Left forelimb (tissue), 1 donor: ENCODE results near the gene CARD10.

ENCODE experiments used
- DNase-seq: peaks from one replicate; pipeline ENCODE4 v3.0.0-alpha.2; 2018; ENCODE audit warnings: low spot score

CARD10 gene

DNA sequence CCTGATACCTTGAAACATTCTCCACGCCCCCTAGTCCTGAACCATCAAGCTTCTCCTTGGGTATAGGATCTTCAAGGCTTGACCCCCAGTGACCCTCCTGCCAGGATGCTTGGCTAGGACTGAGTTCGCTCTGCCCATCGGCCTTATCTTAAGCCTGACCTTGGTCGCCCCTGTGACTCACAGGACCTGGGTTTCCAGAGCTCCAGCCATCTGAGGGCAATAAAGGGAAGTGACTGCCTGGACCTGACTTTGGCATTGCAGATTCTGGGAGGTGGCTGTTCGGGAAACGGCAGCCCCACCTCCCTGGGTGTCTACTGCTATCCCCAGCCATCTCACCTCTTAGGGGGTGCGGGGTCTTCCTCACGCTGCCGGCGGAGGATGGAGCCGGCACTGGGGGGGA is 15.4 kb downstream of the CARD10 start:
- DNase-seq: no peak

- DNase-seq: no peak
Observed at GRCh38 chr22:37503183-37503683, 16.0 kb downstream of the CARD10 start.

DNA sequence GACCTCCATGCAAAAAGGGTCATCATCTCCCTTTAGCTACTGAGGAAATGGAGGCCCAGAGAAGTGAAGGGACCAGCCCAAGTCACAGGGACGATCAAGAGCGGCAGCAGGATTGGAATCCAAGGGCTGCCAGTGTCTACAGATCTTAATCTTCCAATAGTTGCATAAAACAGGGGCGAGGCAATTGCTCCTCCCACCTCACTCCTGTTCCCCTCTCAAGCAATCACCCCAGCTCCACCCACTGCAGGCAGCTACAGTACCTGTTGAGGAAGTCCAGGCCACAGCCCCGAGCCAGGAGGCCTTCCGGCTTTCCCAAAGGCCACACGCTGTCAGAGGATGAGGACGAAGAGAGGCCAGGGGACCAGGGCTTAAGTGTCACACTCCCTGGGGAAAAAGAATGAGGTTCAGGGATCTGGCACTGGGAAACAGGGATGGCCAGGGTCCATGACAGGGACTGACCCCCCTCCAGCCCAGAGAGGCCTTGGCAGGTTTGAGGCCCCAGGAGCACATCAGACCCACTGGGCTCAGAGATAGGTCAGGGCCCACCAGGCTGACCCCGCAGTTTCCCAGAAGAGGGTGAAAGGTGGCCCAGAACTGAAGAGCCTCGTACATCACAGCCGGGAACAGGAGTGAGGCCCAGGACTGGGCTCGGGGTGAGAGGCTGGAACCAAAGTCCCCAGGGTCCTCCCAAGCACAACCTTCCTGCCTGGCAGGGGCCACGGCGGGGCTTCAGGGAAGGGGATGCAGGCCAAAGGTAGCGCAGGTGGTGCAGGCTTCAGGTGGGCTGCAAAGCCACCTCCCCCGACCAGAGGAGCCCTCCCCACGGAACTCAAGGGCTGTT is 16.7 kb downstream of the CARD10 start:
- DNase-seq: no peak

- no peak for DNase-seq
Observed at GRCh38 chr22:37501610-37502341, 17.4 kb downstream of the CARD10 start.

DNA sequence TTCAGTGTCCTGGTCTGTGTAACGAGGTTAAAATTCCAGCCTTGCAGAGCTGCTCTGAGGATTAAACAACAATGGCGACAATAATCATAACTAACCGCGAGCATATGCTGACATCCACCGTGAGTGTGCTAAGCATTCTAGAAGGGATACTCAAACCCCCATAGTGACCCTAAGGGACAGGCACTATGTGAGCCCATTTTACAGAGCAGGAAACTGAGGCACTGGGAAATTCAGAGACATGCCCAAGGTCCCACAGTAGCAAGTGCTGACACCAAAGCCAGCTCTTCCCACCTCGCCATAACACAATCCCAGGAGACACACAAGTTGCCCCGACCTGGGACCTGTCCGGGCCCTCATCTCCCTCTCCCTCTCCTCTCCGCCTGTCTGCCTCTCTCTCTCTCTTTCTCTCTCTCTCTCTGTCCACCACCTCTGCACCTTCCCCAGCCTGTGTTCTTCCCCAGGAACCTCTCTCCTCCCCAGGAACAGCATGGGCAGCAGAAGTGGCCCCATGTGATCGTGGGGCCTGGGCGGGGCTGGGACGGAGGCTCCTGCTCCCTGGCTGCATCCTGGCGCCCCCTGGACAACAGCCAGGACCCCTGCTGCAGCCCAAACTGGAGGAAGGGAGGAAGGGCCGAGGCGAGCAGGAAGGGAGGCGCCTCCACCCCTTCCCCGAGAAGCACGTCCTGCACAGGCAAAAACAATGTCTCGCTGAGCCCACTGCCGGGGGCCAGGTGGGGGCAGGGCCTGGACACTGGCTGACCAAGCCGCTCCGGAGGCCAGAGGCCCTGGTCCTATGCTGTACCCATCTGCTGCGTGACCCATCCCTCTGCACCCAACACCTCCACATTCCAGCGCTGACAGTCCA is 18.2 kb downstream of the CARD10 start:
- DNase-seq: no peak

GRCh38 chr22:37499789-37500540 is 19.2 kb downstream of the CARD10 start:
- DNase-seq: no peak

- DNase-seq: no peak
Observed at GRCh38 chr22:37499027-37499707, 20.0 kb downstream of the CARD10 start.

DNA sequence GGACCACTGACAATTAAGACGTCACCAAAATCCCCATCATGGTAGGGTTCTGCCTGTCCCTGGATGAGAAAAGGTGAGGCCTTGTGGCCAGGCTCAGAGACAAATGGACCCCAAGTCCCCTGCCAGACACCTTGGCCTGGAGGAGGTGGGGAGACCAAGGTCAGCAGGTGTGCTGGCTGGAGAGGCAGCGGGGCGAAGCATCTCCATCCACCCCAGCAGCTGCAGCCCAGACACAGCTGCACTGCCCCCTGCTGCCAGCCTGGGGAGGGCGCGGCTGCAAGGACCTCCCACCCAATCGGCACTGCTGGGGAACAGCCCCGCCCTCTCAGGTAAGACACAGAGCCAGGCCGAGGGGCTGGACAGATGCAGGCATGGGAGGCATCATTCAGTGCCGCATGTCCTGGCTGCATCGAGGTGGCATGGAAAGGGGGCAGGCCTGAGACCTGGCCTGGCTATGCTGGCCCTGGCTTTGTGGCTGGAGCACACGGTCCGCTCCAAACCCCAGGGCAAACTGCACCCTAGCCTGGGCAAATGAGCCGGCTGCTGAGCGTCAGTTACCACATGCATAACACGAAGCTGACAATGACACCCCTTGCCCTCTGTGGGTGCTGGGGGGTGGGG is 20.8 kb downstream of the CARD10 start:
- no peak for DNase-seq

GRCh38 chr22:37497062-37497599 is 22.1 kb downstream of the CARD10 start:
- DNase-seq: no peak

GRCh38 chr22:37496651-37497050 is 22.6 kb downstream of the CARD10 start:
- no peak for DNase-seq

DNA sequence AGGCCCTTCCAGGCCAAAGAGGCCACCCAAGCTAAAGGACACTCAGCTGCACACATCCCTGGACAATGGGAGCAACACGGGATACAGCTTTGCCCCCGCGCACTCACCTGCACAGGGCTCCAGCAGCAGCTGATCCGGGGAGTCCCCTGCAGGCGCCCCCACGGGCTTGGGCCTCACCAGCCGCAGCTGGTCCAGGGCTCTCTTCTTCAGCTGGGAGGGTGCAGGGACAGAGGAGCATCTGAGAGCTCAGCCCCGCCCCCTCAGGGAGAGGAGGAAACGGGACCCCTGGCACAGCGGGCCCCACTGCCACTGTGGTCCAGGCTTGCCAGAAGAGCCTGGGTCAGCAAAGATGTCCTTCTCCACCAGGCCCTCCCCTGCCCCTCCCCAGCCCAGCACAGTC is 25.2 kb downstream of the CARD10 start:
- DNase-seq: no peak

DNA sequence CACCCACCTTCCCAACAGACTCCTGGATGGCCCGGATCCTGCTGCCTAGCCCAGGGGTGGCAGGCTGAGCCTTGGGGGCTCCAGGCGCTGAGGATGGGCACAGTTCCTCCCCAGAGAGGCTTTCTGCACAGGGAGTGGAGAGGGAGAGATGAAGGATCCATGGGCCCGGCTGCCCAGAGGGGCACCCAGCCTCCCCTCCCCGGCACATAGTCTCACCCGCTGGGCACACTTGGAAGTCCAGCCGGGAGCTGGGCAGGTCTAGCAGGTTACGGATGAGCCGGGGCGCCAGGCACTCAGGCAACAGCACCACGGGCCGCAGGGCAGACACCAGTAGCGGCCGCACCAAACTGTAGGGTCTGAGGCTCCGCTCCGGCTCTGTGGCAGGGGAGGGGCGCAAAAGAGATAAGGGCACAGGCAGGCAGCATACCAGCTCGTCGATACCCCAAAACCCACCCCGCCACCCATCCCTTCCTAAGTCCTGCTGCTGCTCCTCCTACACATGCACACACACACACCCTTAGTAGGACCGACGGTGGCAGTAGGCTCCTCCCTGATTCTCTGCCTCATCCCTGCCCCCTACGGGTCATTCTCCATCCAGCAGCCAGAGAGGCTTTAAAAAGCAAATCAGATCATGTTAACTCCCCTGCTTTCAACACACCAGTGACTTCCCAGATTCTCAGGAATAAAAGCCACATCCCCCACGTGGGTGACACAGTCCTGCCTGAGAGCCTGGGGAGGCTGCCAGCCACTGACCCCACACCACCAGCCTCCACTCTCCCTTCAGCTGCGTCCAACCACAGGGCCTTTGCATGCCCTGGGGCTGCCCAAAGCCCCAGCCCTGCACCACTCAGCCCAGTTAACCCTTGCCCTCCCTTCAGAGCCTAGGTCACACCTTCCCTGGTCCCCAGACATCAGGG is 26.5 kb downstream of the CARD10 start:
- no peak for DNase-seq

- DNase-seq: no peak
Observed at GRCh38 chr22:37491559-37492427, 27.4 kb downstream of the CARD10 start.

DNA sequence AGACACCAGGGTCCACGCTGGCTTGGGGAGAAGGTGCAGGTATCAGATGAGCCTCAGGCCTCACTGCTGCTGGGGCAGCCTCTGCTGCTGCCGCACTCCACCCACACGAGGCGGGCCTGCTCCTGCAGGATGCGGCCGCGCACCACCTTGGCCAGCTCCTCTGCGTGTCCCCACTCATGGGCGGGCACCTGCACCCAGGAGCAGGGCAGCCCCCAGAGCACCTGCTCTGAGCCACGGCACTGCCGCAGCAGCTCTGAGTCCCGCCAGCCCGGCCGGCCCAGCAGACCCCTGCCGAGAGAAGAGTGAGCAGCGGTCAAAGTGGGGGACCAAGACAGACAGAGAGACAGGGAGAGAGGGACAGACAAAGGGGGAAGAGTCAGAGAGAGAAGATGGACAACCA is 28.1 kb downstream of the CARD10 start:
- no peak for DNase-seq

DNA sequence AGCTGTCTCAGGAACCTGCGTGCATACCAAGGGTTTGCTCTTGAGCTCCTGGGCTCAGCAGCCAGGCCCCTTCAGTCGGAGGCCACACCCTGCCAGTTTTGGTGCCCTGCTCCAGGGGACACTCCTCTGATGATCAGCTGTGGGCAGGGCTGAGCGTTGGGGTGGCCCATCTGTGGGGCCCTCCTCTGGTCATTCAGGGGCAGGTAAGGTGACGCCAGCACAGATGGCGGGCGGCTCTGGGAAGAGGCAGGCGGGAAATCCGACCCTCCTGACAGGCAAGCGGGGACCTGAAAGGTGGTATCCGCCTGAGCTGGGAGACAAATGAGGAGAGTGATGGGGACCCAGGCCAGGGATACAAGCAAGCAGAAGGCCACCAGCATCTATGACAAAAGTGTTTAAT is 29.2 kb downstream of the CARD10 start:
- no peak for DNase-seq

GRCh38 chr22:37488337-37489135 is 30.7 kb downstream of the CARD10 start:
- DNase-seq: no peak

- DNase-seq: no peak
Observed at GRCh38 chr22:37487571-37487970, 31.6 kb downstream of the CARD10 start.
